Keratinocyte (primary cell): Measurements from ENCODE around the gene CC2D1A.

Experiments
- EZH2 ChIP-seq: IDR thresholded peaks from one replicate; pipeline ENCODE4 v1.6.1; 2012; ENCODE audit warnings: inconsistent platforms, mild to moderate bottlenecking, low read length, moderate library complexity
- TF ChIP-seq, protein P1 (sequence below), 3 experiments: IDR thresholded peaks in 1 of 3; conservative IDR thresholded peaks in 1 of 3; optimal IDR thresholded peaks in 1 of 3; 2 replicates in 2 of 3; 3 replicates in 1 of 3; pipeline versions ENCODE3 to v1.5.1; 2011; ENCODE audit warnings: low read length in 3 of 3, mild to moderate bottlenecking in 3 of 3, moderate library complexity in 2 of 3, control low read depth in 1 of 3, inconsistent platforms in 1 of 3; ENCODE audit not compliant: insufficient read depth in 2 of 3; ENCODE audit errors: extremely low read depth in 1 of 3

DNA sequence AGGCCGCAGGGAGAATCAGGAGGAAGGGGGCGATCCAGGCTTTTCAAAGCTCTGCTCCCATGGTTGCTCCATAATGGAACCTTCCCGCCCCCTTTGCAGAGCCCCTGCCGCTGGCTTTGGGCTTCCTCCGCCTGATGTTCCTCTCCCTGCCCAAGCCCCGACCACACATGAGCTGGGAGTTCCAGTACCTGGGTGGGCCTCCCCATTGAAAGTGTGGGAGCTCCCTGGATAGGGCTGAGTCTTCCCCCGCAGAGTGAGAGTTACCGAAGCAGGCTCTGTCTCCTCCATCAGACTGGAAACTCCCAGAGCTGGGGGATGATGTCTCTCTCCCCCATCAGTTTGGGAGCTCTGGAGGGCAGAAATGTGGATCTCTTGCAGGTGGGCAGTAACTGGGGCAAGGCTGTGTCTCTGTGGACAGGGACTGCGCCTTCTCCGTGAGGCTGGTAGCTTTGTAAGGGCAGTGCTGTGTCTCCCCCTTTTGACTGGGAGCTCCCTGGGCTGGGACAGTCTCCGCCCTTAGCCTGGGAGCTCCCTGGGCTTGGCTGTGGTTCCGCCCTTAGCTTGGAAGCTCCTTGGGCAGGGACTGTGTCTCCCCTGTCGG, 47.0 kb downstream of the CC2D1A start:
- TF ChIP-seq, protein P1, sequence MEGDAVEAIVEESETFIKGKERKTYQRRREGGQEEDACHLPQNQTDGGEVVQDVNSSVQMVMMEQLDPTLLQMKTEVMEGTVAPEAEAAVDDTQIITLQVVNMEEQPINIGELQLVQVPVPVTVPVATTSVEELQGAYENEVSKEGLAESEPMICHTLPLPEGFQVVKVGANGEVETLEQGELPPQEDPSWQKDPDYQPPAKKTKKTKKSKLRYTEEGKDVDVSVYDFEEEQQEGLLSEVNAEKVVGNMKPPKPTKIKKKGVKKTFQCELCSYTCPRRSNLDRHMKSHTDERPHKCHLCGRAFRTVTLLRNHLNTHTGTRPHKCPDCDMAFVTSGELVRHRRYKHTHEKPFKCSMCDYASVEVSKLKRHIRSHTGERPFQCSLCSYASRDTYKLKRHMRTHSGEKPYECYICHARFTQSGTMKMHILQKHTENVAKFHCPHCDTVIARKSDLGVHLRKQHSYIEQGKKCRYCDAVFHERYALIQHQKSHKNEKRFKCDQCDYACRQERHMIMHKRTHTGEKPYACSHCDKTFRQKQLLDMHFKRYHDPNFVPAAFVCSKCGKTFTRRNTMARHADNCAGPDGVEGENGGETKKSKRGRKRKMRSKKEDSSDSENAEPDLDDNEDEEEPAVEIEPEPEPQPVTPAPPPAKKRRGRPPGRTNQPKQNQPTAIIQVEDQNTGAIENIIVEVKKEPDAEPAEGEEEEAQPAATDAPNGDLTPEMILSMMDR (optimal IDR thresholded peaks at IDR 0.05 in 1 of 3, IDR thresholded peaks at IDR 0.05 in 1 of 3, conservative IDR thresholded peaks at IDR 0.05 in 1 of 3; ENCODE audit: extremely low read depth in 1 of 3, insufficient read depth in 2 of 3, low read length in 3 of 3), result peak in 2 of 3 experiments; percentile 17 to 69
- no peak for TF ChIP-seq EZH2
